LHCN-M2 (cell line): Measurements from ENCODE around the gene CD209. TPM values are rescaled to one million over a fixed set of nuclear protein-coding genes. Genes with fewer than 3 reads are reported as not detected.
"Not testable (repeated sequence)": the region's sequence is repeated elsewhere in the genome, so short reads cannot be mapped to it uniquely, and the experiment has no call there.

ENCODE experiments used
- DNase-seq: peaks from one replicate; pipeline ENCODE4 v3.0.0-alpha.2; 2012; ENCODE audit warnings: low read depth
- polyA plus RNA-seq: library from polyadenylated mRNA; unstranded; fragments of >200 nt; gene quantifications from one replicate; pipeline ENCODE4 v1.2.1, GENCODE V29; 2012; ENCODE audit warnings: missing spikeins
- total RNA-seq: library from RNA; depleted of rRNA; stranded (reverse); fragments of >200 nt; gene quantifications from 2 replicates; pipeline ENCODE4 v1.2.3, GENCODE V29; 2014; rRNA removed

CD209 gene
- not detected in 2 replicates for total RNA-seq
- not detected for polyA plus RNA-seq

DNA sequence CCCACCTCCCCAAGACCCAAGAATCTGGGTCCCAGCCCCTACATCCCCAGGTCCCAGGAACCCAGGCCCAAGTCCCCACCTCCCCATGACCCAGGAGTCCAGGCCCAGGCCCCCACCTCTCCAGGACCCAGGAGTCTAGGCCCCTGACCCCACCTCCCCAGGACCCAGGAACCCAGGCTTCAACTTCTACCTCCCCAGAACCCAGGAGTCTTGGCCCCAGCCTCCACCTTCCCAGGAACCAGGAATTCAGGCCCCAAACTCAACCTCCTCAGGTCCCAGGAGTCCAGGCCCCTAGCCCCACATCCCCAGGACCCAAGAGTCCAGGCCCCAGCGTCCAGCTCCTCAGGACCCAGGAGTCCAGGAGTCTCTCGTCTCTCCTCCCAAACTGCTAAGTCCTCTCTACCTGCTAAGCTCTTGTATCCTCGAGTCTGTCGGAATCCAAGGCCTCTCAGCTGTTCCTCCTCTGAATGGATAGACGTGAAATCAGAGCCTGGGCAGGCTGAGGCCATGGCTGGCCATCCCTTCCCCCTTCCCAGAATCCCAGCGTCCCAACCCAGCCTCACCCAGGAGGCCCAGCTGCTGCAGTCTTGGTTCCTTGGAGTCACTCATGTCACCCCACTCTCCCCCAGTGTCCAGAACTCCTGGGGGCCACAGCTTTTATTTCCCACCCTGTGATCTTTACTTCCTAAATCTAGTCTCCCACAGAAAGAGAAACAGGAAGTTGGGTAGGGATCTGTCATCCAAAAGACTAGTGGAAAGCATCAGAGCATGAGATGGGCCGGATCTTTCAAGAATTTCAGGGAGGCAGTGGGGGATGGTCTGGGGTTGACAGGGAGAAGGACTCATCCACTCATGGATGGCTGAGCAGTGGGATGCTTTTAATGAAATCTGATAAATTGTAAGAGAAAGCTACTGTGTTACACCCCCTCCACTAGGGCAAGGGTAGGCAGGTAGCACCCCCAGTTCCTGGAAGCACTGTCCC, at the start of gene CD209:
CD209 (minus strand) TSS at position 632 of the 982 bp plus-strand sequence; CDS start at position 609, 23 bp downstream.
- no peak for DNase-seq

DNA sequence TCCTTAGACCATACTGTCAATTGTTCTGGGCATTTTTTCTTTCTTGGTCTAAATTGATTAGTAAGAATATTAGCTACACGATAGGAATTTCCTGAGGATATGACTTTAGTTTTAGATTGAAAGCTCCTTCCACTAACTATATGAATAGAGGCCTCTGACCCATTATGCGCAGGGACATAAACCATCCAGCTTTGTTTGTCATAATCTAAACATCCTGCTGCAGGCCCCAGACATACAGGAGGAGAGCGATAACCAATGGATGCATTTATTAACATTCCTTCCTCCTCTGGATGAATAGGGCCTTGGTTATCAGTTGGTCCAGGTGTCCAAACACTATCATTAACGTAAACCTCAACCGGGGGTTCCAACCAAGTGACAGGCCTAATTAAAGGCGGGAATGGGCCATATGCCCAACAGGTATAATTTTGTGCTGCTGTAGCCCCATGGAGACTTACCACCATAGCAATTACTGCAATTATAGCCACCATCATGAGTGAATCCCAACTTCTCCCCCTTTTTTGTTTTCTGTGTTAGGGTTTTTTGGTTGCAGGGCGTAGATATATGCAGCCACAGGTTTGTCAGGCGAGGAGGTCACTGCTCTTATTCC, 48.3 kb upstream of the CD209 start:
- no peak for DNase-seq

DNA sequence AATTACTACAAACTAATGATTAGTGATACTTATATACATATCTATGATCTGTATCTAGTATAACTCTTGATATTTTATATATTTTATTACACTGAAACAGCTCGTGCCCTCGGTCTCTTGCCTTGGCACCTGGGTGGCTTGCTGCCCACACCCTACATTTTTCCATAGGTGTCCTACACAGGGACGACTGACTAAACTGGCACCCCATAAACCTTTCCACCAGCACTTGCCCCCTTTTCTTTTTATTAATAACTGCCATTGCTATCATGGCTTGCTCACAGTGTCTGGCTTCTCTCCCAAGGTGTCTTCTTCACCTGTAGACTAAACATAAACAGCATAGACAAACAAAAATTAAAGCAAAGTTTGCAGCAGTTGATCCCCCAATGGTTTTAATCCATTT, 46.2 kb upstream of the CD209 start:
- DNase-seq = no peak

DNA sequence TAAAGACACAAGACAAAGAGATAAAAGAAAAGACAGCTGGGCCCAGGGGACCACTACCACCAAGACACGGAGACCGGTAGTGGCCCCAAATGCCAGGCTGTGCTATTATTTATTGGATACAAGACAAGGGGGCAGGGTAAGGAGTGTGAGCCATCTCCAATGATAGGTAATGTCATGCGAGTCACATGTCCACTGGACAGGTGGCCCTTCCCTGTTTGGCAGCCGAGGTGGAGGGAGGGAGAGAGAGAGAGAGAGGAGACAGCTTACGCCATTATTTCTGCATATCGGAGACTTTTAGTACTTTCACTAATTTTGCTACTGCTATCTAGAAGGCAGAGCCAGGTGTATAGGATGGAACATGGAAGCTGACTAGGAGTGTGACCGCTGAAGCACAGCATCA, 45.4 kb upstream of the CD209 start:
- not testable (repeated sequence) for DNase-seq

- no peak for DNase-seq
Observed at GRCh38 chr19:7792281-7792680, 44.9 kb upstream of the CD209 start.

- no peak for DNase-seq
Observed at GRCh38 chr19:7790416-7790815, 43.1 kb upstream of the CD209 start.

DNA sequence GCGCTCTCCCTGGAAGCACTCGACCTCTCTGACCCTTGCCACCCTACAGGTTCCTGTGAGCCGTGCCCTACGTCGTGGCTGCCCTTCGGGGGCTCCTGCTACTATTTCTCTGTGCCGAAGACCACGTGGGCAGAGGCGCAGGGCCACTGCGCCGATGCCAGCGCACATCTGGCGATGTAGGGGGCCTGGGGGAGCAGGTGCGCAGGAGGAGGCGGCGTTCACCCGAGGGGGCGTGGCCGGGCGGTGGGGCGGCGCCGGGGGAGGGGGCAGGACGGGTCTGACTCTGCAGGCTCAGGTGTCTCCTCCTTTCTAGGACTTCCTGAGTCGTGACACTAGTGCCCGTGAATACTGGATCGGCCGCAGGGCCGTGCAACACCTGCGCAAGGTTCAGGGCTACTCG, 42.1 kb upstream of the CD209 start:
- DNase-seq = no peak

GRCh38 chr19:7788933-7789323, 41.6 kb upstream of the CD209 start:
- DNase-seq = no peak

- no peak for DNase-seq
Observed at GRCh38 chr19:7788178-7788932, 41.0 kb upstream of the CD209 start.

DNA sequence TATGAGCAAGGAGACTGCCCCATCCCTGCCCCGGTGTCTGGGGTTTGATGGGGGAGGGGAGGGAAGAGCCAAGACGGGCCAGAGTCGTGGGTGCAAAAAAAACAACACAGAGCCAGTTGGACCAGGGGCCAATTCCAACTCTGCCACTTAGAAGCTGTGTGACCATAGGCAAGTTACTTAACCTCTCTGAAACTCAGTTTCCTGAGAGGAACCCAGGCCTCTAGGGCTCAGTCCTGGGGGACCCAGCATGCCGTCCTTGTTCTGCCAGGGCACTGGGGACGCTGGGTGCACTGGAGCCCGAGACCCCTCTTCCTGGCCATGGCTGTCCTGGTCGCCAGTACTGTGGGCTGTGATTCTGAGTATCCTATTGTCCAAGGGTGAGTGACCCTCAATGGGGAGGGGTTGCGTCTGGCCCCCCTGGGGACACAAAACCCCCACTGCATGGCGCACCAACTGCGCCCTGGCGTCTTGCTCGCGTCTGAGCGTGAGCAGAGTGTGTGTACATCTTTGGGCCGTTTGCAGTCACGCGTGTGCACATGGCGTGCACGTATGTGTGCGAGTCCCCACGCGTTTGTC, 40.4 kb upstream of the CD209 start:
- no peak for DNase-seq

- DNase-seq = no peak
Observed at GRCh38 chr19:7787141-7787540, 39.8 kb upstream of the CD209 start.

DNA sequence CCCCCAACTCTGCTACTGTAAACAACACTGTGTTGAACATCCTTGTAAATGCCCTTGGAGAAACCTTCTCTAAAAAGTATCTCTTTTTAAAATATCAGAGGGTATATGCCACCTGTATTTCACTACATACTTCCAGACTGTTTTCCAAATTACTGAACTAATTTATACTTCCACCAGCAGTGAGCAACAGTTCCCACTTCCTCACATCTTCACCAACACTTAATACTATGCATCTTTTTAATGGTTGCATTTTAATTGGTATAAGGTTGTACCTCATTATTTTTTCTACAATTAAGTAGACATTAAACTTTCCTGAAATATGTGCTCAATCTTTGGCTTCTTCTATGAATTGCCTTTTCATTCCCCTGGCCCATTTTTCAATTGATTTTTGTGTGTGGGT, 37.5 kb upstream of the CD209 start:
- DNase-seq = no peak

- DNase-seq = peak; percentile 74
Observed at GRCh38 chr19:7783991-7784423, 36.7 kb upstream of the CD209 start.

- DNase-seq = no peak
Observed at GRCh38 chr19:7781157-7781556, 33.8 kb upstream of the CD209 start.

GRCh38 chr19:7779631-7780486, 32.5 kb upstream of the CD209 start:
- no peak for DNase-seq

DNA sequence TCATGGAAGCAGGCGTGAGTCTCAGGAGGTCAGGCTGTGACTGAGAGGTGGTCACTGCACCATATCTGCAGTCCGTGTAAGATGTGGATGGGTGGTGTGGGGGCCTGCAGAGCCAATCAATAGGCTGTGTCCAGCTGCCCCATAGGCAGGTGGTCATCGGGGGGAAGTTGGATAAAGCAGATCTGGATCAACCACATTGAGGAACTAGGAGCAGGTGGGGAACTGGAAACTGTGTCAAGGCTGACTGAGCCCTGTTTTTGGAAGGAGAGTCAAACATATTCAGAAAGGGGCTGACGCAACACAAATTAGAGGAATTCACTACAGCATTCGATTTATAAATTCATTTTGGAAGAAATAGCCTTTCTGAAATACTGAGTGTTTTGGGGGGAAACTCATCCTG, 30.7 kb upstream of the CD209 start:
- DNase-seq = no peak

- DNase-seq = no peak
Observed at GRCh38 chr19:7775761-7776160, 28.4 kb upstream of the CD209 start.

- DNase-seq = no peak
Observed at GRCh38 chr19:7773841-7774240, 26.5 kb upstream of the CD209 start.

GRCh38 chr19:7772752-7773291, 25.5 kb upstream of the CD209 start:
- DNase-seq = no peak

DNA sequence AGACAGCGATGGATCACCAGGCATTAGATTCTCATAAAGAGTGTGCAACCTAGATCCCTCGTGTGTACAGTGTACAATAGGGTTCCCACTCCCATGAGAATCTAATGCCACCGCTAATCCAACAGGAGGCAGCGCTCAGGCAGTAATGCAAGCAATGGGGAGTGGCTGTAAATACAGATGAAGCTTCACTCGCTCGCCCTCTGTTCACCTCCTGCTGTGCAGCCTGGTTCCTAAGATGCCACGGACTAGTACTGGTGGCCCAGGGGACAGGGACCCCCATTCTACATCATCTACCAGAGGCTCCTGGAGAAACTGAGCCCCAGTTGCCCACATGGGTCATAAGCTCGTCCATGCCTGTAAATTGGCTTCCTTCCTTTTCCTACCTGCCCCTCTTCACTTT, 23.7 kb upstream of the CD209 start:
- DNase-seq = no peak
